GM21423 (cell line): ENCODE data around the gene SPATA21.

ENCODE experiments used
- ATAC-seq: cut with Tn5 transposase; IDR thresholded peaks from one replicate; pipeline ENCODE4 v1.9.1; 2021; ENCODE audit warnings: mild to moderate bottlenecking, moderate library complexity; ENCODE audit not compliant: unreplicated experiment

Gene SPATA21

GRCh38 chr1:16451841-16452528, 14.8 kb upstream of the SPATA21 start:
- no peak for ATAC-seq

DNA sequence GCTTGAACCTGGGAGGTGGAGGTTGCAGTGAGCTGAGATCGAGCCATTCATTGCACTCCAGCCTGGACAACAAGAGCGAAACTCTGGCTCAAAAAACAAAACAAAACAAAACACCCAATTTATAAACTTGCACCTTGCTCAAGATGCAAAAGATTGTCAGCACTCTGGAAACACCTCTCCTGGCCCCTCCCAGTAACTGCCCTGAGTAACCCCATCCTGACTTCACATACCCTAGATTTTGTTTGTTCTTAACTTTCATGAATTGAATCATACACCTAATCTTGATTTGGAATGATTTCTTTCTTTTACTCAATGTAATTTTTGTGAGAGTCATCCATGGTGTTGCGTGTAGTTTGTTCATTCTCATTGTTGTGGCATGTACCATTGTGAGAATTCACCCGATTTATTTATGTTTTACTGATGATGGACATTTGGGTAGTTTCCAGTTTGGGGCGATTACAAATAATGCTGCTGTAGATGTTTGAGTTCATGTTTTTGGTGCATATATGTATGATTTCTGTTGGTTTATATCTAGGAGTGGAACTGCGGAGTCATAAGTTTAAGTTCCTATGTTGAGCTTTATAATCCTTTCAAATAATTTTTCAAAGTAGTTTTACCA, 13.7 kb upstream of the SPATA21 start:
- no peak for ATAC-seq

- ATAC-seq, result no peak
These were observed 12.4 kb upstream of the SPATA21 start for GRCh38 chr1:16449666-16450065.

DNA sequence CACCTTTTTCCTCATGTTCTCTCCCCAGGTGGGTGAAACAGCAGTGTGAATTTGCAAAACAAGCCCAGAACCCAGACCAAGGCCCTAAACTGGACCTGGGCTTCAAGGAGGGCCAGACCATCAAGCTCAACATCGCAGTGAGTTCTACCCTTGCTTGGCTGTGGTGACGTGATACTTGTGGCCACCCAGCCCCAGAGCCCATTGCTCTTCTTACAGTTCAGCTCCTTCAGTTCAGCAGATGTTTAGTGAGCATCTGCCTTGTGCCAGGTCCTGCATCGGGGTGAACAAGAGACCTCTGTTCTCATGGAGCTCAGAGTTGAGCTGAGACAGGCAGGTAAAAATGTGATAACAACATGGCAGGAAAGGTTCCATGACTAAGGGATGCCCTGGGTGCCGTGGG, 11.8 kb upstream of the SPATA21 start:
- no peak for ATAC-seq

DNA sequence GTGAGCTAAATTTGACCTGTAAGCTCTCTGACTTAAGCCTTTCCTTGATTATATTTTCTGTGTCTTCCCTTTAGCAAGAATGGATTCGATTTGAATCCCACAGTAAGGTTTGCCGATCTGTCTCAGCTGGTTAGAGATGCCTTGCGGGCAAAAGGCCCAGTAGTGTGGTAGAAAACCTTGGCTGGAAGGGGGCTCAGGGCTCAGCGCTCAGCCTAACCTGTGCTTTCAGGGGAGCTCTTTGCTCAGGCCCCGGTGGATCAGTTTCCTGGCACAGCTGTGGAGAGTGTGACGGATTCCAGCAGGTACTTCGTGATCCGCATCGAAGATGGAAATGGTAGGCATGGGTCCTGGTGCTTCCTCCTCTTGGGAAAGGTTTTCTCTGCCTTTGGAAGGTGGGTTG, 10.4 kb upstream of the SPATA21 start:
- ATAC-seq, result no peak

DNA sequence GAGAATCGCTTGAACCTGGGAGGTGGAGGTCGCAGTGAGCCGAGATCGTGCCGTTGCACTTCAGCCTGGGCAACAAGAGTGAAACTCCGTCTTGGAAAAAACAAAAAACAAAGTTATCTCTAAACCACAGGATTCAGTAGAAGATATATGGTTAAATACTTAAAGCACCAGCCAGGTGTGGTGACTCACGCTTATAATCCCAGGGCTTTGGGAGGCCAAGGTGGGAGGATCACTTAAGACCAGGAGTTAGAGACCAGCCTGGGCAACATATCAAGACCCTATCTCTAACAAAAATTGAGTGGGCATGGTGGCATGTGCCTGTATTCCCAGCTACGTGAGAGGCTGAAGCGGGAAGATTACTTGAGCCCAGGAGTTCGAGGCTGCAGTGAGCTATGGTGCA, 8.9 kb upstream of the SPATA21 start:
- ATAC-seq, result no peak

GRCh38 chr1:16445052-16445451, 7.8 kb upstream of the SPATA21 start:
- ATAC-seq, result no peak

DNA sequence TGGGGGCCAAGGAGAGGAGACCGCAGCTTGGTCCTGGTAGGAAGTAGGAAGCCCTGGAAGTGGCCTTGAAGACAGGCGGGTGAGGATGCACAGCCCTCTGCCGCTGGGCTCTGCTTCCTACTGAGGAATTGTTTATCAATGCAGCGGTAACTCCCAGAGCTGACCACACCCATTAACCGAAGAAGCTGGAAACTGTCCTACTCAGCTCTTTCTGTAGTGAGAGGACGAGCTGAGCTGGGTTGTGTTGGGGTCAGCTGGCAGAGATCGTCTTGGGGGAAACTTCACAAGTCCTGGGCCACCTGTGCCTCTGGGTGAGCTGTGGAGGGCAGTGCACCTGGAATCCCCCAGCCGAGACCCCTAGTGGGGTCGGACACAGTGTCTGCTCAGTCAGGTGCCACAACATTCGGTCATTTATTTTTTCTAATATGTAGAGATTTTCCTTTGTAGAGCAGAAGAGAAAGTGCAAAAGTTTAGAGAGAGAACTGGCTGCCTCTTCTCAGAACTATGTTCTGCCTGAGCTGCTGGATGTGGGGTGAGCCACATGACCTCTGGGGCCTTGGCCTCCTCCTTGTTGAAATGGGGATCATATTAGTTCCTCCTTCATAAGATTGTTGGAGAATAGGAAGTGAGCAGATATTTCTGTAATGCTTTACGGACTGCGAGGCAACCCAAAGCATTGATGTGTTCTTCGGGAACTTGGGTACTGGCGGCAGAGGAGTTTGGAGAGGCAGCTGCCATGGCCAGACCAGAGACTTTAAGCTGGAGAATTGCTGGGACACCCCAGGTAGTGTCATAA, 6.9 kb upstream of the SPATA21 start:
- no peak for ATAC-seq

GRCh38 chr1:16442941-16443340, 5.7 kb upstream of the SPATA21 start:
- ATAC-seq, result no peak

DNA sequence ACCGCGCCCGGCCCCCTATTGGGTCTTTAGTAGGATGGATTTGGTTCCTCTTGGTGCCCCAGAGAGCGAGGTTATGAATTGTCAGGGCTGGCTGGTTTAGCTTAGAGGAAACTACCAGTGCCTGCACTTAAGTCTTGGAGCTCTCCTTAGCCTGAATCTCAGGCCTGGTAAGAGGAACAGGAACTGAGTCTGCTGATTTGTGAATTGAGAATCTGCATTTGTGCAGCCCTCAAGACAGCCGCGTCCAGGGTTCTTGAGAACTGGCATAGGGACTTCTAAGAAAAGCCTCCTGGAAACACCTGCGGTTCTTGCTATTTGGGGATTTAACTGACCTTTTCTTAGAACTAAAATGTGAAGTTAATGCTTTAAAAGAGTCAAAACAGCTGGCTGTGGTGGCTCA, 5.0 kb upstream of the SPATA21 start:
- ATAC-seq, result no peak

GRCh38 chr1:16441282-16441665, 4.0 kb upstream of the SPATA21 start:
- no peak for ATAC-seq

DNA sequence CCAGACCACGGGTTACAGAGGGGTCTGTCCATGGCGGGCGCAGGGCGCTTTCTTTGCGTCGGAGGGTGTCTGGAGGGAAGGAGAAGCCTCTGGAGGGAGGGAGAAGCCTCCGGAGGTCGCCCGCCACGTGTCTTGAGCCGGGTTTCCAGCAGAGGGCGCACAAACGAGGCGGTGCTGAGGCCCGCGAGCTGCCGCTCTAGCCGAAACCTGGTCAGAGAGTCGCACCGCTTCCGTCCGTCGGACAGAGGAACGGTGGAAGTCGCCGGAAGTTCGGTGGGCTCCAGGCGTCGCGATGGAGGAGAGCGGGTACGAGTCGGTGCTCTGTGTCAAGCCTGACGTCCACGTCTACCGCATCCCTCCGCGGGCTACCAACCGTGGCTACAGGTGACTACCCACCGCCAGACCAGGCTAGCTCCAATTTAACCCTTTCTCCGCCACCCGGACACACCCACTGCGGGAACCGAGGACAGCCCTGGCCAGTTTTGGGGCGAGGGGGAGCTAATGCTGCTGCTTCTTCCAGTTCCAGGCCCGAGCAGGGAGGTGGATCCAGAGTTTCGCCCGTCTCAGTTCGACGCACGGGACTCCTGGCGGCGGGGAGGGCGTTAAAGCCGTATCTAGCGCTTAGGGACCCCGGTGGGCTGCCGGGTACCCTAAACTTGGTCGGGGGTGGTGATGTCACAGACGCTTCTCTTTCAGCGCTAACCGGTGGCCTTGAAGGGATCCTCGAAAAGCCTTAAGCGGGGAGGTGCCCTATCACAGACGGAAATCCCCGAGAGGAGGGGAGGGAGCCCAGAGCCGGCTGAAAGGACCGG, 3.5 kb upstream of the SPATA21 start, which contains the start of gene NECAP2:
Gene NECAP2 (plus strand): TSS at position 255 of the 812 bp plus-strand sequence. CDS start 38 bp downstream, at position 293.
- peak; percentile 83 for ATAC-seq

GRCh38 chr1:16440131-16440469, 2.9 kb upstream of the SPATA21 start:
- peak; percentile 23 for ATAC-seq

DNA sequence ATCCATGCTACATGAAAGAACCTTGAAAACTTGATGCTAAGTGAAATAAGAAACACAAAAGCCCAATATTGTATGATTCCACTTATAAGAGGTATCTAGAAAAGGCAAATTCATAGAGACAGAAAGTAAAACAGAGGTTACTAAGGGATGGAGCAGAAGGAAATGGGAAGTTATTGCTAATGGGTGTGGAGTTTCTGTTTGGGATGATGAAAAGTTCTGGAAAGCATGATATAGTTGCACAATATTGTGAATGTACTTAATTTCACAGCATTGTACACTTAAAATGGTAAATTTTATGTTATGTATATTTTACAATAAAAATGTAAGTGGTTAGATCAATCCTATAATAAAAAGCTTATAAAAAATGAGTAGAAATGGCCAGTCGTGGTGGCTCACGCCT, 1.7 kb upstream of the SPATA21 start:
- ATAC-seq, result no peak

DNA sequence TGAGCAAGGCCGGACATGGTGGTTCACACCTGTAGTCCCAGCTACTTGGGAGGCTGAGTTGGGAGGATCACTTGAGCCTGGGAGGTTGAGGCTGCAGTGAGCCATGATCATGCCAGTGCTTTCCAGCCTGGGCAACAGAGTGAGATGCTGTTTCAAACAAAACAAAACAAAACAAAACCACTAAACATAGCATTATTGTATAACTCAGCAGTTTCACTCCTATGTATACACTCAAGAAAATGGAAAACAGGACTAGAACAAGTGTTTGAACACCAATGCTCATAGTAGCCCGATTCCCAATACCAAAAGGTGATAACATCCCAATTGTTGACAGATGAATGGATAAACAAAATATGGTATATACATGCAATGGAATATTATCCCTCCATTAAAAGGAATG, 1.3 kb upstream of the SPATA21 start:
- ATAC-seq, result no peak

GRCh38 chr1:16434501-16434900, 2.7 kb downstream of the SPATA21 start:
- ATAC-seq, result no peak

GRCh38 chr1:16434007-16434406, 3.2 kb downstream of the SPATA21 start:
- no peak for ATAC-seq

DNA sequence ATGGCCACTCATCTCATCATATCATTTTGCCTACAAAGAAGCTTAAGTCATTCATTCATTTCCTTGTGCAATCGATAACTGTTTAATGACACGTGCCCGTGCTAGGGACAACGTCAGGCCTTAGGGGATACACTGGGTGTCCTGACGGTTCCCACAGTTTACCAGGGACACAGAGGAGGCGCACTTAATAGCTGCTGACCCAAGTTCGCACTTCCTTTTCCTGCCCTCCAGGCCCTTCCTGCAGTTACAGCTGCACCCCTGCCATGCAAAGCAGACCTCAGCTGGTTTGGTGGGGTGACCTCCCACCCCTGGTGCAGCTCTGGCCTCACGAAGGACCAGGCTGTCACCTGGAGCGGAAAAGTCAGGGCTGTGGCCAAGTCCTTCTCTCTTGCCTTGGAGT, 4.2 kb downstream of the SPATA21 start:
- no peak for ATAC-seq

GRCh38 chr1:16430606-16431005, 6.6 kb downstream of the SPATA21 start:
- no peak for ATAC-seq

GRCh38 chr1:16425125-16426025, 11.8 kb downstream of the SPATA21 start:
- ATAC-seq, result no peak
